Prostate gland (tissue), 2 donors: ENCODE measurements around the gene MTG1.

Experiments used
- POLR2AphosphoS5 ChIP-seq: sonication (generic); formaldehyde crosslinking; IDR thresholded peaks from one replicate; pipeline ENCODE4 v1.6.1; 2017; ENCODE audit warnings: antibody characterized with exemption
- TF ChIP-seq, protein P1 (sequence below), 4 experiments: fragments of 200-600 bp in 2 of 4; fragments of 450-650 bp in 2 of 4; sonication (generic) in 2 of 4; IDR thresholded peaks; 1 replicate in 3 of 4; 2 replicates in 1 of 4; pipeline ENCODE4 v1.5.1; 2016 to 2019; ENCODE audit warnings: antibody characterized with exemption in 4 of 4, mild to moderate bottlenecking in 2 of 4, moderate library complexity in 2 of 4

DNA sequence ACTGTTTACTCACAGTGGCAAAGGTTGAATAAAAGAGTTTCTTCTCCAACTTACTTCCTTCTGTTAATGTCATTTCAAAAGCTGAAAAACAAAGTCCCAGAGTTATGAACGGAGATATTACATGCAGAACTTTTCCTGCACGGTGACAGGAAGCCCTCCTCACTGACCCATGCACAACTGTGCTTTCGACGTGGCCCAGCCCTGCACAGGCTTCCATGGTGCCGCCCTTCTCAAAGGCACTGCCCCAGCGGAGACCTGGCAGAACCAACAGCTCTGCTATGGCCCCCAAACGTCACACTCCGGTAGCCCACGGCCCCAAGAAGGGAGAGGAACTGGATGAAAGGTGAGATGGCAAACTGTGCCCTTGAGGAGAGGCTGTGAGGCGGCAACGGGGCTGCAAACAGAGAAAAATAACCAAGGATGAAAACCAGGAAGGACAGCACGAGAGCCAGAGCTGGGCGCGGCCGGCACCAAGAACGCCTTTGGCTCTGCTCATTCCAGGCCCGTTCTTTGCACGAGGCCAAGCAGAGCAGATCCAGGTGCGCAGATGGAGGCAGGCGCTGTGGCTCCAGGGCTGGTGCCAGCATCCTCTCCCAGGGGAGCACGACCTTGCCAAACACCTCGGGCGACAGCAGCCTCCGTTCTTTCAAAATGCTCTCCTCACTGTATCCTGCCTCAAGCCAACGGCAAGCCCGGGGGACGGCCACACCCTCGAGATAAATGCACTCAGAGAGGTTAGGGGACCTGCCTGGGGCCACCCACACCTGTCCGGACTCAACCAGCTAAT is 29.1 kb upstream of the MTG1 start:
- TF ChIP-seq, protein P1, sequence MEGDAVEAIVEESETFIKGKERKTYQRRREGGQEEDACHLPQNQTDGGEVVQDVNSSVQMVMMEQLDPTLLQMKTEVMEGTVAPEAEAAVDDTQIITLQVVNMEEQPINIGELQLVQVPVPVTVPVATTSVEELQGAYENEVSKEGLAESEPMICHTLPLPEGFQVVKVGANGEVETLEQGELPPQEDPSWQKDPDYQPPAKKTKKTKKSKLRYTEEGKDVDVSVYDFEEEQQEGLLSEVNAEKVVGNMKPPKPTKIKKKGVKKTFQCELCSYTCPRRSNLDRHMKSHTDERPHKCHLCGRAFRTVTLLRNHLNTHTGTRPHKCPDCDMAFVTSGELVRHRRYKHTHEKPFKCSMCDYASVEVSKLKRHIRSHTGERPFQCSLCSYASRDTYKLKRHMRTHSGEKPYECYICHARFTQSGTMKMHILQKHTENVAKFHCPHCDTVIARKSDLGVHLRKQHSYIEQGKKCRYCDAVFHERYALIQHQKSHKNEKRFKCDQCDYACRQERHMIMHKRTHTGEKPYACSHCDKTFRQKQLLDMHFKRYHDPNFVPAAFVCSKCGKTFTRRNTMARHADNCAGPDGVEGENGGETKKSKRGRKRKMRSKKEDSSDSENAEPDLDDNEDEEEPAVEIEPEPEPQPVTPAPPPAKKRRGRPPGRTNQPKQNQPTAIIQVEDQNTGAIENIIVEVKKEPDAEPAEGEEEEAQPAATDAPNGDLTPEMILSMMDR (IDR thresholded peaks at IDR 0.05) = no peak
- no peak for TF ChIP-seq POLR2AphosphoS5
